Stimulated activated CD4-positive, alpha-beta T cell treated with anti-CD3 and anti-CD28 coated beads, Interleukin-15, amount 100 ng/mL, for 48 hours (primary cell): ENCODE results near the gene TCEA3.

Experiments used
- DNase-seq, 2 donors: peaks; one replicate each; pipeline ENCODE4 v3.0.0-alpha.2; 2020; ENCODE audit warnings: low read depth in 2 of 2

The TCEA3 gene

GRCh38 chr1:23421343-23421742 is 3.2 kb downstream of the TCEA3 start:
- no peak for DNase-seq

GRCh38 chr1:23420778-23421177 is 3.8 kb downstream of the TCEA3 start:
- DNase-seq = no peak

- DNase-seq = no peak
These were observed 5.4 kb downstream of the TCEA3 start for GRCh38 chr1:23419180-23419579.

GRCh38 chr1:23417570-23417969 is 7.0 kb downstream of the TCEA3 start:
- no peak for DNase-seq

- no peak for DNase-seq
These were observed 7.6 kb downstream of the TCEA3 start for GRCh38 chr1:23416964-23417363.

GRCh38 chr1:23408797-23409290 is 15.7 kb downstream of the TCEA3 start:
- no peak for DNase-seq

- no peak for DNase-seq
These were observed 17.4 kb downstream of the TCEA3 start for GRCh38 chr1:23407016-23407630.

GRCh38 chr1:23405946-23406345 is 18.6 kb downstream of the TCEA3 start:
- DNase-seq = no peak

GRCh38 chr1:23403735-23404486 is 20.6 kb downstream of the TCEA3 start:
- peak; percentile 74 to 81 for DNase-seq

GRCh38 chr1:23403355-23403734 is 21.2 kb downstream of the TCEA3 start:
- no peak for DNase-seq

GRCh38 chr1:23403038-23403336 is 21.6 kb downstream of the TCEA3 start:
- no peak for DNase-seq

- no peak for DNase-seq
These were observed 22.1 kb downstream of the TCEA3 start for GRCh38 chr1:23402286-23403037.

GRCh38 chr1:23401313-23401712 is 23.2 kb downstream of the TCEA3 start:
- DNase-seq = no peak

GRCh38 chr1:23400324-23401114 is 24.0 kb downstream of the TCEA3 start:
- no peak for DNase-seq

GRCh38 chr1:23399229-23399628 is 25.3 kb downstream of the TCEA3 start:
- no peak for DNase-seq

- no peak for DNase-seq
These were observed 26.6 kb downstream of the TCEA3 start for GRCh38 chr1:23397908-23398307.

- DNase-seq = no peak
These were observed 28.2 kb downstream of the TCEA3 start for GRCh38 chr1:23396380-23396779.

GRCh38 chr1:23395849-23396248 is 28.7 kb downstream of the TCEA3 start:
- no peak for DNase-seq

- no peak for DNase-seq
These were observed 29.3 kb downstream of the TCEA3 start for GRCh38 chr1:23395154-23395724.

- DNase-seq = no peak
These were observed 29.9 kb downstream of the TCEA3 start for GRCh38 chr1:23394684-23395083.

GRCh38 chr1:23394181-23394580 is 30.4 kb downstream of the TCEA3 start:
- no peak for DNase-seq

GRCh38 chr1:23393706-23394105 is 30.8 kb downstream of the TCEA3 start:
- no peak for DNase-seq
